ENCODE measurements around the gene SUN2. TPM values are rescaled to one million over a fixed set of nuclear protein-coding genes. Genes with fewer than 3 reads are reported as not detected.

SUN2 gene
- total RNA-seq, 3 donors from 2014 or later: 173 to 577 (median 266) TPM

GRCh38 chr22:38713921-38714320, 41.9 kb downstream of the SUN2 start:
- DNase-seq (ENCODE audit: low spot score in 2 of 2): peak in 1 of 2 donors; percentile 45
- no peak overlapping the region for H3K27ac ChIP-seq
- no peaks in the 10 kb centered on the region for H3K4me1 ChIP-seq
- TF ChIP-seq, protein P1, sequence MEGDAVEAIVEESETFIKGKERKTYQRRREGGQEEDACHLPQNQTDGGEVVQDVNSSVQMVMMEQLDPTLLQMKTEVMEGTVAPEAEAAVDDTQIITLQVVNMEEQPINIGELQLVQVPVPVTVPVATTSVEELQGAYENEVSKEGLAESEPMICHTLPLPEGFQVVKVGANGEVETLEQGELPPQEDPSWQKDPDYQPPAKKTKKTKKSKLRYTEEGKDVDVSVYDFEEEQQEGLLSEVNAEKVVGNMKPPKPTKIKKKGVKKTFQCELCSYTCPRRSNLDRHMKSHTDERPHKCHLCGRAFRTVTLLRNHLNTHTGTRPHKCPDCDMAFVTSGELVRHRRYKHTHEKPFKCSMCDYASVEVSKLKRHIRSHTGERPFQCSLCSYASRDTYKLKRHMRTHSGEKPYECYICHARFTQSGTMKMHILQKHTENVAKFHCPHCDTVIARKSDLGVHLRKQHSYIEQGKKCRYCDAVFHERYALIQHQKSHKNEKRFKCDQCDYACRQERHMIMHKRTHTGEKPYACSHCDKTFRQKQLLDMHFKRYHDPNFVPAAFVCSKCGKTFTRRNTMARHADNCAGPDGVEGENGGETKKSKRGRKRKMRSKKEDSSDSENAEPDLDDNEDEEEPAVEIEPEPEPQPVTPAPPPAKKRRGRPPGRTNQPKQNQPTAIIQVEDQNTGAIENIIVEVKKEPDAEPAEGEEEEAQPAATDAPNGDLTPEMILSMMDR (IDR thresholded peaks at IDR 0.05): no peak
- no peak for TF ChIP-seq POLR2AphosphoS5 (IDR thresholded peaks at IDR 0.05)
- no peak for TF ChIP-seq POLR2A (IDR thresholded peaks at IDR 0.05)
- no peaks in the 10 kb centered on the region for H3K27me3 ChIP-seq
- H3K4me3 ChIP-seq: no peak overlapping the region
- intact Hi-C loops (cut with DNase I; ENCODE audit: low total_unique reads): no loop called here
- no peaks in the 10 kb centered on the region for H3K36me3 ChIP-seq
- H3K9me3 ChIP-seq: no peaks in the 10 kb centered on the region

GRCh38 chr22:38712486-38713207, 43.2 kb downstream of the SUN2 start:
- Histone ChIP-seq H3K27me3 (no peaks in the 10 kb centered on the region), H3K9me3 (no peaks in the 10 kb centered on the region), H3K36me3 (no peaks in the 10 kb centered on the region), H3K4me1 (peaks cover 4 to 10% of the 10 kb centered on the region in 2 donors), H3K4me3 (no peak overlapping the region), H3K27ac (no peak overlapping the region)
- TF ChIP-seq, protein P1 (IDR thresholded peaks at IDR 0.05): no peak
- TF ChIP-seq POLR2A (IDR thresholded peaks at IDR 0.05) (no peak), POLR2AphosphoS5 (IDR thresholded peaks at IDR 0.05) (no peak)
- intact Hi-C loops (cut with DNase I; ENCODE audit: low total_unique reads): no loop called here
- no peak for DNase-seq (ENCODE audit: low spot score in 2 of 2)

- no peaks in the 10 kb centered on the region for H3K36me3 ChIP-seq
- no peaks in the 10 kb centered on the region for H3K9me3 ChIP-seq
- intact Hi-C loops (cut with DNase I; ENCODE audit: low total_unique reads): no loop called here
- H3K27ac ChIP-seq: no peak overlapping the region
- H3K27me3 ChIP-seq: no peaks in the 10 kb centered on the region
- no peak for DNase-seq (ENCODE audit: low spot score in 2 of 2)
- no peak overlapping the region for H3K4me3 ChIP-seq
- TF ChIP-seq POLR2A (IDR thresholded peaks at IDR 0.05) (no peak), POLR2AphosphoS5 (IDR thresholded peaks at IDR 0.05) (no peak)
- TF ChIP-seq, protein P1 (IDR thresholded peaks at IDR 0.05): no peak
- peaks cover 4 to 17% of the 10 kb centered on the region in 2 donors for H3K4me1 ChIP-seq
Measured at GRCh38 chr22:38710866-38711265, 44.9 kb downstream of the SUN2 start.

DNA sequence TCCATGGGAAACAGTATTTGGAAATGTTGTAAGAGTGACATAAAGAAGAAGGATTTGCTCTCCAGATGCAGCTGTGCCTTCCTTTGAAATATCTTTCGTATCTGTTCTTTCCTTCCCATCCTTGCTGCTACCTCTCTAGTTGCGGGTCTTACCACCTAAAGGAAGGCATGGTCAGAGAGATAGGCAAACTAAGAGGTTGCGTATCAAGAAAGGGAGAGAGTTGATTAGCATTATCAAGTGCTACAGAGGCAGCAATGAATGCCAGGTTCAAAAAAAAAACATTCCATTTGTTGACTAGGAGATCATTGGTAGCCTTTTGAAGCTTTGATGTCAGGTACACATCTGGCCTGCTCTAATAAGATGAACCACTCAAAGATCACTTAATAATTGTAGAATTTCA, 45.4 kb downstream of the SUN2 start:
- H3K9me3 ChIP-seq: no peaks in the 10 kb centered on the region
- no peak overlapping the region for H3K27ac ChIP-seq
- intact Hi-C loops (cut with DNase I; ENCODE audit: low total_unique reads): no loop called here
- H3K4me1 ChIP-seq: peaks cover 4 to 17% of the 10 kb centered on the region in 2 donors
- H3K27me3 ChIP-seq: no peaks in the 10 kb centered on the region
- no peak for DNase-seq (ENCODE audit: low spot score in 2 of 2)
- no peaks in the 10 kb centered on the region for H3K36me3 ChIP-seq
- TF ChIP-seq, protein P1 (IDR thresholded peaks at IDR 0.05): no peak
- TF ChIP-seq POLR2A (IDR thresholded peaks at IDR 0.05): no peak
- no peak overlapping the region for H3K4me3 ChIP-seq

DNA sequence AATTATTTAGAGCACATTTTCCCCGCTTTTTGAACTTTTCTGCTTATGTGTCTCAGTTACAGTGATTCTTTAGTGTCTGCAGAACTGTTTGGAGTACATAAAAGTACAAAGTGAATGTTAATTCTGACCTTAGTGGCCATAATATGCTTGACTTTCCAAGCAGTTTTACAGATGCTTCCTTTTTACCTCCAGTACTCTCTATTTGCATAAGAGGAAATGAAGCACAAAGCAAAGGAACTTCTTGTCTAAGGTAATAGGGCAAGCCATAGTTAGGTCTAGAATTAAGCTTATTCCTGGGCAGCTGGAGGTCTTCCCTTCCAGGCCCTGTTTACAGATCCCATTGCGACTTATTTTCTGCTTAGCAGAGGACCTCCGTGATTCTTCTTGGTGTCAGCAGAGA, 46.5 kb downstream of the SUN2 start:
- no peak overlapping the region for H3K27ac ChIP-seq
- H3K27me3 ChIP-seq: no peaks in the 10 kb centered on the region
- intact Hi-C loops (cut with DNase I; ENCODE audit: low total_unique reads): loop anchor here (10.0 kb wide), 1 partner anchor 45 kb away; the partner anchor contains the start of gene SUN2
- DNase-seq (ENCODE audit: low spot score in 2 of 2): no peak
- H3K4me1 ChIP-seq: peaks cover 4 to 17% of the 10 kb centered on the region in 2 donors
- H3K36me3 ChIP-seq: no peaks in the 10 kb centered on the region
- no peaks in the 10 kb centered on the region for H3K9me3 ChIP-seq
- TF ChIP-seq POLR2A (IDR thresholded peaks at IDR 0.05): no peak
- TF ChIP-seq POLR2AphosphoS5 (IDR thresholded peaks at IDR 0.05): no peak
- TF ChIP-seq, protein P1 (IDR thresholded peaks at IDR 0.05): no peak
- no peak overlapping the region for H3K4me3 ChIP-seq
